Stimulated activated CD8-positive, alpha-beta memory T cell treated with anti-CD3 and anti-CD28 coated beads, Interleukin-12 subunit alpha, Interleukin-12 subunit beta, amount 100 ng/mL, for 1 hour (primary cell): ENCODE results near the gene MTA1.

Source experiments
- DNase-seq: peaks from one replicate; pipeline ENCODE4 v3.0.0-alpha.2; 2020; ENCODE audit warnings: low read depth

The MTA1 gene

GRCh38 chr14:105498430-105499255 lies 79.0 kb downstream of the MTA1 start:
- no peak for DNase-seq

- no peak for DNase-seq
These were observed 79.8 kb downstream of the MTA1 start for GRCh38 chr14:105499256-105500035.

- no peak for DNase-seq
These were observed 80.6 kb downstream of the MTA1 start for GRCh38 chr14:105500036-105500725.

- no peak for DNase-seq
These were observed 81.1 kb downstream of the MTA1 start for GRCh38 chr14:105500726-105501101.

GRCh38 chr14:105501504-105502291 lies 82.1 kb downstream of the MTA1 start:
- no peak for DNase-seq

GRCh38 chr14:105502446-105503295 lies 83.0 kb downstream of the MTA1 start:
- no peak for DNase-seq

- no peak for DNase-seq
These were observed 83.6 kb downstream of the MTA1 start for GRCh38 chr14:105503296-105503640.

GRCh38 chr14:105503935-105504692 lies 84.5 kb downstream of the MTA1 start:
- DNase-seq, result no peak

- no peak for DNase-seq
These were observed 85.5 kb downstream of the MTA1 start for GRCh38 chr14:105505101-105505500.

GRCh38 chr14:105507247-105507646 lies 87.6 kb downstream of the MTA1 start:
- no peak for DNase-seq

GRCh38 chr14:105508069-105508468 lies 88.4 kb downstream of the MTA1 start:
- DNase-seq, result no peak

GRCh38 chr14:105508601-105509000 lies 89.0 kb downstream of the MTA1 start:
- no peak for DNase-seq

GRCh38 chr14:105517096-105517495 lies 97.5 kb downstream of the MTA1 start:
- DNase-seq, result no peak

GRCh38 chr14:105519946-105520698 lies 100.5 kb downstream of the MTA1 start:
- DNase-seq, result no peak
